Measurements from ENCODE around the gene MYNN.
"Not testable (repeated sequence)": the region's sequence is repeated elsewhere in the genome, so short reads cannot be mapped to it uniquely, and the experiment has no call there.

The MYNN gene

DNA sequence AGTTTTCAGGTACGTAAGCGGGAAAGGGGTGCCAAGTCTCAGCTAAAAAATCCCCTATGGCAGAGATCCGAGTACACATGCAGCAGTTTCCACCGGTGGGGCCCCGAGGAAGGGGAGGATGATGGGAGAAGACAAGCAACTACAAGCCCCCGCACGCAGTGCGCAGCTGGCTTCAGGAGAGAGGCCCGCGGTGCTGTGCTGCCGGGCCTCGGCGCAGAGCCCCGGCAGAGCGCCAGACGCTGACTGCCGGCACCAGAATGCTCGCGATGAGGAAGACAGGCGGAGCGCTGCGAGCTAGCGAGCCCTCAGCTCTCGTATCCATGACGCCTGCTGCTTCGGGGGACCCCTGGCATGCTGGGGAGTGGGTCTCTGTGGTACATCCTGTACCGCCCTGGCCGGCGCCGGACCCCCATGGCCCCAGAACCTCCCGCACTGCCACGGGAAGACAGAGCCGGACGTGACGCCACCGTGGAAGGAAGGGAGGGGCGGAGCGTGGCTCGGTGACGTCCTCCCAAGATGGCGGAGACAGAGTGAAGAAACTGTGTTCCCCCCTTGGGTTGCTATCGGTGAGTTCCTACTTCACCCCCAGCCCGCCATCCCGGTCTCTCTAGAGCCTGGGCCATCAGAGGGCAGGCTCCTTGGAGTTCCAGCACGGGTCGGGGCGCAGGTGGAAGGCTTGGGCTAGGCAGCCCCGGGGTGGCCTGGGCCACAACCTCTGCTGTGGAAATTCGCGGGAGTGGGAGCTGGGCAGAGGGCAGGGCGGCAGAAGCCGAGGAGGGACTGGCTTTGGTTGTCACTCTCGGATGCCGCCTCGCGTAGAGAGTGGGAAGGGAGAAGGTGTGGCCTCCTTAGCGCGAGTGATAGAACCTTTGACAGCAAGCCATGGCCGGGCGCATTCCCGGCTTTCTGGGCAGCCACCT is at the start of gene MYNN:
Gene MYNN, plus strand, starts transcription at position 500 of the 920 bp plus-strand sequence. CDS start 900 bp downstream, outside the sequence.
- in situ Hi-C loops (cut with MboI; ENCODE audit: low sequenced_read_pairs), result no loop called here

DNA sequence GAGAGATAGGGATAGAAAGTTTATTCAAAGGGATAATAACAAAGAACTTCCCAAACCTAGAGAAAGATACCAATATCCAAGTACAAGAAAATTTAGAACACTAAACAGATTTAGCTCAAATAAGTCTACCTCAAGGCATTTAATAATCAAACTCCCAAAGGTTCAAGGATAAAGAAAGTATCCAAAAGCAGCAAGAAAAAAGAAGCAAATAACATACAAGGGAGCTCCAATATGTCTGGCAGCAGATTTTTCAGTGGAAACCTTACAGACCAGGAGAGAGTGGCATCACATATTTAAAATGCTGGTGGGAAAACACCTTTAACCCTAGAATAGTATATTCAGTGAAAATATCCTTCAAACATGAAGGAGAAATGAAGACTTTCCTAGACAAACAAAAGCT is 41.3 kb upstream of the MYNN start:
- in situ Hi-C loops (cut with MboI; ENCODE audit: low sequenced_read_pairs), result not testable (repeated sequence)

GRCh38 chr3:169739067-169739466 is 34.1 kb upstream of the MYNN start:
- in situ Hi-C loops (cut with MboI; ENCODE audit: low sequenced_read_pairs), result no loop called here

GRCh38 chr3:169744366-169745054 is 28.7 kb upstream of the MYNN start:
- in situ Hi-C loops (cut with MboI; ENCODE audit: low sequenced_read_pairs), result no loop called here

GRCh38 chr3:169746924-169747323 is 26.3 kb upstream of the MYNN start:
- in situ Hi-C loops (cut with MboI; ENCODE audit: low sequenced_read_pairs), result no loop called here

DNA sequence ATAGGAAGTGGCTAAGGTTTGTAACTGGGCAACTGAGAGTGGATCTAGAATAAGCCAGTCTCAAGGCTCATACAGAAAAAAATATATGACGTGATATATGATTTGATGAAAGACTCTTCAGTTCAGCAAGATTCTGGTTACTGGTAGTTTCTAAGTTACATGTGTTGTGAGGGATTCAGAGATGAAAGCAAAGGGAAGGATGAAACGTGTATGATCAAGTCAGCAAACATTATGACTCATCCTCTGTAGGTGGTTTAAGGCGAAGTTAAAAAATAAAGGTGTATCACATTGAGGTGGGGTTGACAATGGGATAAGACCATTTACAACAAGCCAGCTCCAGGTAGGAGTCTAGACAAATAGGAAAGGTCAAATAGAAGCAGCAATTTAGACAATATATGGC is 24.5 kb upstream of the MYNN start:
- in situ Hi-C loops (cut with MboI; ENCODE audit: low sequenced_read_pairs), result no loop called here

- in situ Hi-C loops (cut with MboI; ENCODE audit: low sequenced_read_pairs), result no loop called here
Observed at GRCh38 chr3:169750665-169751064, 22.5 kb upstream of the MYNN start.

- in situ Hi-C loops (cut with MboI; ENCODE audit: low sequenced_read_pairs), result no loop called here
Observed at GRCh38 chr3:169751875-169752274, 21.3 kb upstream of the MYNN start.

GRCh38 chr3:169754711-169755110 is 18.5 kb upstream of the MYNN start:
- in situ Hi-C loops (cut with MboI; ENCODE audit: low sequenced_read_pairs), result no loop called here

GRCh38 chr3:169755488-169755887 is 17.7 kb upstream of the MYNN start:
- in situ Hi-C loops (cut with MboI; ENCODE audit: low sequenced_read_pairs), result no loop called here

DNA sequence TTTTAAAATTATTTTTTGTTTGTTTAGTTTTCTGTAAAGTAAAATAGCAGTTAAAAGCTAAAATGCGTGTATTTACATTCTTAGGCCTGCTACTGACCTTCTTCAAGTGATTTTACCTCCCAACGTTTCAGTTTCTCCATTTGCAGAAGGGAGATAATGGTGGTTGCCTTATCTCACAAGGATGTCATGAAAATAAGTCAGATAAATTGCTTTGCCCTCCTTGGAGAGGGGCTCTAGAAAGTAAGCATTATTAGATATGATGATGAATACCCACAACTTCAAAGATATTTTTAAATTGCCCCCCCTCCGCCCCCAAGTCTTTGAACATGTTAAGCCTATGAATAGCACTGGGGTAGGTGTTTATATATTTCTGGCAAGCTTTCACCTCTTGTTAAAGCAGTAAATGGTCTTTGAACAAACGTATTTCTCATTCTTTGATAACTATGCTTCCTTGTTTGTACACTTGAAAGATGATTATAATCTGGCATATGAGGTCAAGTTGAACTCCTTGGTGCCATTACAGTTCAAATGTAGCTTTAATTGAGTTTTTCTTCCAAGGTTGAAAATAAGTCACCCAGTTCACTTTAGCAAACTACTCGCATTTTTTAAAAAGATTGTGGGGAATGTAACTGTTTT is 14.7 kb upstream of the MYNN start:
- in situ Hi-C loops (cut with MboI; ENCODE audit: low sequenced_read_pairs), result no loop called here

DNA sequence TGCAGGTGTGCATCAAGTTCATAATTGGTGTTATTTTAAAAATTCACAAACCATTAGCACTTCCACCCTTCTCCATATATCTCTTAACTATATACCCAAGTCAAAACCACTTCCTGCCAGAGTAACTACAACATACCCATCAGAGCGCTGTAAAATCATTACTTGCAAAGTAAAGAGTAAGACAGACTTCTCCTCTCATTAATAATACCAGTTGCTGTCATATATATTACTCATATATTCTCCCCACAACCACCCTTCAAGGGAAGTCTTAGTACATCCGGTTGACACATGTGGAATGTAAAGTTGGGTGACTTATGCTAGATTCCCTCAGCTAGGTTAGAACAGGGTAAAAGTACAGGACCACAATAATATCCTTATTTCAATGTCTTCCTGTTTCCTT is 13.9 kb upstream of the MYNN start:
- in situ Hi-C loops (cut with MboI; ENCODE audit: low sequenced_read_pairs), result no loop called here

DNA sequence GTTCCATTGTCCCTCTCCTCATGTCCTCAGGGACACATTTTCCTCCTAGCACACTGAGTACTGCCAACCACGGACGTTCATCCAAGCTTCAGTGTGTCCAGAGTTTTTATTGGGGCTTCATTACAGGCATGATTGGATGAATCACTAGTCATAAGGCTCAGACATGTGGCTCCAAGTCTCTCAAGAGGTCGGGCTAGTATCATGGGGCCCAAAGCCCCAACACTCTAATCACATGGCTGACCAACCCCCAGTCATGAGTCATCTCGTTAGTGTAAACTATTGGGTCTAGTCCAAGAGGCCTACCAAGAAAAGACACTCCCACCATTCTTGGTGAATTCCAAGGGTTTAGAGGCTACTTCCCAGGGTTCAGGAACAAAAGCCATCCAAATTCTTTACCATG is 12.7 kb upstream of the MYNN start:
- in situ Hi-C loops (cut with MboI; ENCODE audit: low sequenced_read_pairs), result no loop called here

DNA sequence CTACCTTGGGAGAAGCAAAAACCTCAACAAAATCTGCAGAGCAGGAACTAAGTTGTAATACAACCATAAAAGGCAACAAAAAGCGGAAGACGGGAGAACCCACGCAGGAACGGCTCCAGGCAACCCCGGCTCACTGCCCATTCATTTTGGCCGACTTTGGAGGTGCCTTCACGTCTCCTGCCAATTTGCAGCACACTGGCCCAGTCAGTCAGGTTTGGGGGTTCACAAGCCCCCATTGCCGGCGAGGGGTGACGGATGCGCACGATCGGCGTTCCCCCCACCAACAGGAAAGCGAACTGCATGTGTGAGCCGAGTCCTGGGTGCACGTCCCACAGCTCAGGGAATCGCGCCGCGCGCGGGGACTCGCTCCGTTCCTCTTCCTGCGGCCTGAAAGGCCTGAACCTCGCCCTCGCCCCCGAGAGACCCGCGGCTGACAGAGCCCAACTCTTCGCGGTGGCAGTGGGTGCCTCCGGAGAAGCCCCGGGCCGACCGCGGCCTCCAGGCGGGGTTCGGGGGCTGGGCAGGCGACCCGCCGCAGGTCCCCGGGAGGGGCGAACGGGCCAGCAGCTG is 8.8 kb upstream of the MYNN start:
- in situ Hi-C loops (cut with MboI; ENCODE audit: low sequenced_read_pairs), result no loop called here

GRCh38 chr3:169764882-169765612 is 8.1 kb upstream of the MYNN start, which contains the start of gene TERC:
Gene TERC, minus strand, starts transcription at chr3:169765060.
- in situ Hi-C loops (cut with MboI; ENCODE audit: low sequenced_read_pairs), result no loop called here

- in situ Hi-C loops (cut with MboI; ENCODE audit: low sequenced_read_pairs), result no loop called here
Observed at GRCh38 chr3:169769287-169770181, 3.7 kb upstream of the MYNN start, which contains the start of gene ACTRT3. Gene ACTRT3, minus strand, starts transcription at chr3:169769561. Its CDS starts 41 bp downstream, at chr3:169769520.

DNA sequence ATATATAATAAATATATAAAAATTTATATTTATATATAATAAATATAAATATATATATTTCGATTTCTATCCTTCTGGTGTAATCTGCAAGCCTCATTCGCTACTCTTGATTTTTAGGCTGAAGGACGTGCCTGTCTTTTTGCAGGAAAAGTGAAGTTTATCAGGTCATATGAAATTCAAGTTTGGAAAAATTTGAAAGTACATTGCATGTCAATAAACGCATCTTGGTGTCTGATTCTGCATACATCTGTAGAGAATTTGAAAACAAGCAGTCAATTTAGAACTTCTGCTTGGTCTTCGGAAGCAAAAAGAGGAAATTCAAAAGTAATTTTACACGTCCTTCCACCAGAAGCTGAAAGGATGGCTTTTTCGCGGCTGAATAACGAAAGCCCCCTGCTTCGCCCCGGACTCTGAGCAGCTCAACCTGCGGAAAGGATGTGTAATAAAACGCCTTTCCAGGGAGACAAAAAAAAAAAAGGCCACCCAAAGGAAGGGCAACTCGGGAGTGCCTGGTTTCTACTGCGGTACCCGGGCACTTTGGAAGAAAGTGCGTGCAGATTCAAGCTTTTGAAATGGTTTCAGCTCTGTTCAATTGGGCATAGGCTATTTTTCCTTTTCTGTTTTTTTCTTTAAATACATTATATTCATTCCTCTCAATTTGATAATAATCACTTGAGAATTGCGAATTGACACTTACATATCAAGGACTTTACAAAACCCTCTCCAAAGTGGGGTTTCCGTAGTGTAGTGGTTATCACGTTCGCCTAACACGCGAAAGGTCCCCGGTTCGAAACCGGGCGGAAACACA is 1.5 kb upstream of the MYNN start:
- in situ Hi-C loops (cut with MboI; ENCODE audit: low sequenced_read_pairs), result no loop called here

- in situ Hi-C loops (cut with MboI; ENCODE audit: low sequenced_read_pairs), result no loop called here
Observed at GRCh38 chr3:169772305-169772896, 795 bp upstream of the MYNN start.

Data from hTERT RPE-1 (cell line).